DOHH2 (cell line): ENCODE measurements around the gene UNC13A.

Experiments used
- EZH2phosphoT487 ChIP-seq: fragments of 200-600 bp; sonication (generic); IDR thresholded peaks from 2 replicates; pipeline ENCODE4 v1.6.1; 2017; ENCODE audit warnings: borderline replicate concordance, mild to moderate bottlenecking, antibody characterized with exemption, low read length, moderate library complexity, mixed read lengths
- TF ChIP-seq, protein P1 (sequence below): fragments of 200-600 bp; sonication (generic); IDR thresholded peaks from one replicate; pipeline ENCODE4 v1.5.1; 2014; ENCODE audit warnings: antibody characterized with exemption, mild to moderate bottlenecking, low read depth, low read length; ENCODE audit not compliant: poor library complexity, severe bottlenecking

DNA sequence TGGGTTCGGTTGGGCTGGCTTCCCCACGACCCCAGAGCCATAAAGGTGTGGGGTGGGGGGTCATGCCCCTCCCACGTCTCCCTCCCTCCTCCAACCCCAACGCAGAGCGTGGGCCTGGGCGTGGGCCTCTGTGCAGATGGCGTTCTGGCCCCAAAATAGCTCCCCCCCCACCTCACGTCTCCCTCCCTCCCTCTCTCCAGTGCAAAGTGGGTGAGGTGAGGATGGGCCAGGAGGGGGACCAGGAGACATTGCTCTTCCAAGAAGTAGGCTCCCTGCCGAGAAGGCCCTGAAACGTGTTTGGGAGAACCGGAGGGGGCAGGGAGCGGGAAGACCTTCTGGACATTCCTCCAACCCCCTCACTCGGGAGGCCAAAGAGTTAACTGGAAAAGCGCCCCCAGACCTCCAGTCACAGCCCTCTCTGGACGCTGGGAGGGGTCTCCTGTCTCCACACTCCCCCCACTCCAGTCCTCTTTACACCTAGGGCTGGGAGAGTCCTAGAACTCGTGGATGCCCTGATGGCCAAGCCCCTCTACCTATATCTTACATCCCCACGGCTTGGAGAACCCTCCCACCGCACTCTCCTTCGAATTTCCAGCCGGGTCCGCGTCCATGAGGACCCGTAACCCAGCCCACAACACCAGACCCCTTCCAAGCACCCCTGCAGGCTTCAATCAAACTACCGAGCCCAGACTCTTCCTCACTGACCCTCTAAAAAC, 855 bp downstream of the UNC13A start:
- TF ChIP-seq, protein P1, sequence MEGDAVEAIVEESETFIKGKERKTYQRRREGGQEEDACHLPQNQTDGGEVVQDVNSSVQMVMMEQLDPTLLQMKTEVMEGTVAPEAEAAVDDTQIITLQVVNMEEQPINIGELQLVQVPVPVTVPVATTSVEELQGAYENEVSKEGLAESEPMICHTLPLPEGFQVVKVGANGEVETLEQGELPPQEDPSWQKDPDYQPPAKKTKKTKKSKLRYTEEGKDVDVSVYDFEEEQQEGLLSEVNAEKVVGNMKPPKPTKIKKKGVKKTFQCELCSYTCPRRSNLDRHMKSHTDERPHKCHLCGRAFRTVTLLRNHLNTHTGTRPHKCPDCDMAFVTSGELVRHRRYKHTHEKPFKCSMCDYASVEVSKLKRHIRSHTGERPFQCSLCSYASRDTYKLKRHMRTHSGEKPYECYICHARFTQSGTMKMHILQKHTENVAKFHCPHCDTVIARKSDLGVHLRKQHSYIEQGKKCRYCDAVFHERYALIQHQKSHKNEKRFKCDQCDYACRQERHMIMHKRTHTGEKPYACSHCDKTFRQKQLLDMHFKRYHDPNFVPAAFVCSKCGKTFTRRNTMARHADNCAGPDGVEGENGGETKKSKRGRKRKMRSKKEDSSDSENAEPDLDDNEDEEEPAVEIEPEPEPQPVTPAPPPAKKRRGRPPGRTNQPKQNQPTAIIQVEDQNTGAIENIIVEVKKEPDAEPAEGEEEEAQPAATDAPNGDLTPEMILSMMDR, result no peak
- no peak for TF ChIP-seq EZH2phosphoT487
